Thyroid gland (tissue), 4 donors: ENCODE data around the gene FXYD3. TPM values are rescaled to one million over a fixed set of nuclear protein-coding genes. Genes with fewer than 3 reads are reported as not detected.

Experiments
- DNase-seq, 2 donors: peaks; one replicate each; pipeline ENCODE4 v3.0.0-alpha.2; 2019
- H3K27ac ChIP-seq, 3 donors: fragments of 200-600 bp; sonication (generic); 1 replicate in 2 of 3; 2 replicates in 1 of 3; pipeline ENCODE4 v1.5.1; 2016 to 2019; ENCODE audit warnings: mild to moderate bottlenecking in 1 of 3, moderate library complexity in 1 of 3
- H3K27me3 ChIP-seq: fragments of 200-600 bp; sonication (generic); one replicate; pipeline ENCODE4 v1.5.1; 2019
- H3K36me3 ChIP-seq, 2 donors: fragments of 200-600 bp; sonication (generic); one replicate each; pipeline ENCODE4 v1.5.1; 2016 to 2019
- H3K4me1 ChIP-seq, 2 donors: fragments of 200-600 bp; sonication (generic); one replicate each; pipeline ENCODE4 v1.5.1; 2017 to 2019
- H3K4me3 ChIP-seq, 3 donors: fragments of 200-600 bp; sonication (generic); replicated peaks in 1 of 3; 1 replicate in 2 of 3; 2 replicates in 1 of 3; pipeline ENCODE4 v1.5.1; 2016; ENCODE audit warnings: mild to moderate bottlenecking in 1 of 3
- H3K9me3 ChIP-seq: fragments of 200-600 bp; sonication (generic); one replicate; pipeline ENCODE4 v1.5.1; 2017
- POLR2A ChIP-seq, 2 donors: fragments of 450-650 bp; IDR thresholded peaks; one replicate each; pipeline ENCODE4 v1.6.1; 2017; ENCODE audit warnings: antibody characterized with exemption in 2 of 2, mild to moderate bottlenecking in 2 of 2, moderate library complexity in 1 of 2
- WGBS, 2 donors: methylation state at CpG; one replicate each; pipeline ENCODE4 v1.1.5; 2017; 5-methylcytosine and 5-hydroxymethylcytosine counted together
- intact Hi-C: fragments of 100-400 bp; cut with DNase I; formaldehyde crosslinking; loops from one replicate; pipeline ENCODE4 v1.15.1; 2023
- total RNA-seq, 4 donors: library from RNA; depleted of rRNA; stranded (reverse); fragments of >200 nt; gene quantifications; one replicate each; pipeline ENCODE4 v1.2.3, GENCODE V29; 2016
- TF ChIP-seq, protein P1 (sequence below), 6 experiments: fragments of 200-600 bp in 3 of 6; fragments of 450-650 bp in 3 of 6; sonication (generic) in 3 of 6; IDR thresholded peaks; one replicate each; pipeline ENCODE4 v1.5.1; 2016 to 2019; ENCODE audit warnings: antibody characterized with exemption in 6 of 6, mild to moderate bottlenecking in 2 of 6, inconsistent platforms in 1 of 6, moderate library complexity in 1 of 6

FXYD3 gene
- total RNA-seq, 4 donors from 2014 or later = 1.1 TPM; not detected in 3

DNA sequence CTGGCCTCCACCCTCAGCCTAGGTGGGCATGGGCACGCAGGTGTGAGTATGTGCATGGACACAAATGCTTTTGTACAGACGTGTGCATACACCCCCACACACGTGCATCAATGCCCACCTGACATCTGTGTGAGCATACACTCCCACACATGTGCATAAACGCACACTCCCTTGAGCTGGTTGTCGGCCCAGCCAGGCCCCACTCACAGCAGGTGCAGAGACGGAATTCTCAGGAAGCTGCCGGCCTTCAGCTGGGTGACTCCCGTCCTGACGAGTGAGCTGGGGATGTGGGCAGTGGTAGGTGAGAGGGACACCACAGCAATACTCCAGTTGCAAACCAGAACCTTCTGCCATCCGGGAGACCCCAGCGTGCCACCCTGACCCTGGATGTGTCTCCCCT lies 18.2 kb downstream of the FXYD3 start:
- Histone ChIP-seq H3K27ac (no peak overlapping the region), H3K4me3 (no peak overlapping the region), H3K4me1 (peaks cover 0 to 4% of the 10 kb centered on the region in 2 donors), H3K9me3 (no peaks in the 10 kb centered on the region), H3K27me3 (no peaks in the 10 kb centered on the region), H3K36me3 (no peaks in the 10 kb centered on the region)
- TF ChIP-seq POLR2A (IDR thresholded peaks at IDR 0.05) = no peak
- TF ChIP-seq, protein P1, sequence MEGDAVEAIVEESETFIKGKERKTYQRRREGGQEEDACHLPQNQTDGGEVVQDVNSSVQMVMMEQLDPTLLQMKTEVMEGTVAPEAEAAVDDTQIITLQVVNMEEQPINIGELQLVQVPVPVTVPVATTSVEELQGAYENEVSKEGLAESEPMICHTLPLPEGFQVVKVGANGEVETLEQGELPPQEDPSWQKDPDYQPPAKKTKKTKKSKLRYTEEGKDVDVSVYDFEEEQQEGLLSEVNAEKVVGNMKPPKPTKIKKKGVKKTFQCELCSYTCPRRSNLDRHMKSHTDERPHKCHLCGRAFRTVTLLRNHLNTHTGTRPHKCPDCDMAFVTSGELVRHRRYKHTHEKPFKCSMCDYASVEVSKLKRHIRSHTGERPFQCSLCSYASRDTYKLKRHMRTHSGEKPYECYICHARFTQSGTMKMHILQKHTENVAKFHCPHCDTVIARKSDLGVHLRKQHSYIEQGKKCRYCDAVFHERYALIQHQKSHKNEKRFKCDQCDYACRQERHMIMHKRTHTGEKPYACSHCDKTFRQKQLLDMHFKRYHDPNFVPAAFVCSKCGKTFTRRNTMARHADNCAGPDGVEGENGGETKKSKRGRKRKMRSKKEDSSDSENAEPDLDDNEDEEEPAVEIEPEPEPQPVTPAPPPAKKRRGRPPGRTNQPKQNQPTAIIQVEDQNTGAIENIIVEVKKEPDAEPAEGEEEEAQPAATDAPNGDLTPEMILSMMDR (IDR thresholded peaks at IDR 0.05) = no peak
- intact Hi-C loops = no loop called here
- WGBS, 2 donors = 66 to 69% methylated on average over 10 to 11 of the region's 11 CpGs
- DNase-seq = no peak

DNA sequence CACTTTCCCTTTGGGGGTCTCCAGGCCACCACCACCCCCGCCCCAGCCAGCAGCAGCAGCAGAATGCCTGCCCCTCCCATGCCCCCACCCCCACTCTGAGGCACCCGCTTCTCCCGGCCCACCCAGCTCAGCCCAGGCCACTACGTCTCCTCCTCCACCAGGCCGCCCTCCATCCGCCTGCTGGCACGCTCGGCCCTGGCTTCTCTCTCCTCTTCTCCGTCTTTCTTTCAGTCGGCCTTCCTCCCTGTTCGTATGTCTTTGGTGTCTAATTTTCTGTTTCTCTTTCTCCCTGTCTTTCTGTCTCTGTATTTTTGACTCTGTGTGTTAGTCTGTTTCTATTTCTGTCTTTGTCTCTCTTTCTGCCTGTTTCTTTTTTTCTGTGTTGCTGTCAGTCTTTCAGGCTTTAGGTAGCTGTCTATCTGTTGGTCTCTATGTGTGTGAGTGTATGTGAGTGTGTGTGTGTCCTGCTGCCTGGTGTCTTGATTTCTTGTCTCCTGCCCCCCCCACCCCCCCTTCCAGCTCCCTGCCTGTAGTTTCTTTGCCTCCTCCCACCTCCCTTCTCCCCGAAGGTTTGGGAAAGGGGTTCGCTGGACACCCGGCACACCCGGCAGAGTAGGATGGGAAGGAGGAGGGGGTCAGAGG lies 19.1 kb downstream of the FXYD3 start, which contains the start of gene LGI4:
LGI4 (minus strand) TSS at position 459 of the 642 bp plus-strand sequence; CDS start at position 80, 379 bp downstream.
- Histone ChIP-seq H3K36me3 (no peaks in the 10 kb centered on the region), H3K4me1 (peaks cover 0 to 4% of the 10 kb centered on the region in 2 donors), H3K27ac (peak within 1 kb of the TSS in 2 of 3 donors; percentile 3 to 33), H3K9me3 (no peaks in the 10 kb centered on the region), H3K4me3 (no peak within 1 kb of the TSS), H3K27me3 (no peaks in the 10 kb centered on the region)
- intact Hi-C loops = no loop called here
- TF ChIP-seq, protein P1 (IDR thresholded peaks at IDR 0.05) = no peak
- TF ChIP-seq POLR2A (IDR thresholded peaks at IDR 0.05) = no peak
- no peak for DNase-seq
- 47 to 63% methylated on average over 14 to 15 of the region's 15 CpGs for WGBS, 2 donors

DNA sequence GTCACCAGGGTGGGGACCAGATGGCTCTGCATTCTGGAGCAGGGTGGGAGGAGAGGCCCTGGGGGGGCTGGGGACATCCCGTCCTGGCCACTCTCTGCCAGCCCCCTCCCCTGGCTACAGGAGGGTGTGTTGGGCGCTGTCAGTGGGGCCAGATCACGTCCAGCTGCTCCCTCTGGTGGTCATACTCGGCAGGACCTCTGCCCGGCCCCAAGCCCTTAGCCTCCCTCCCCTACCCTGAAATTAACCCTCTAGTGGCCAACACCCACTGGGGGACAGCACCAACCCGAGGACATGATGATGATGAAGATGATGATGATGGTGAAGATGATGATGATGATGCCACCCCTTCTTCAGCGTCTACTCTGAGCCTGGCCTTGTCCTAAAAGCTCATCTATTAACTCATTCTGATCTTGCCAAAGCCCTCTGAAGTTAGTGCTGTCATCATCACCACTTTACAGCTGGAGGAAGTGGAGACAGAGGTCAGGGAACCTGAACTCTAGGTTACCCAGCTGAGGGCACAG lies 19.8 kb downstream of the FXYD3 start:
- DNase-seq = peak; percentile 43 to 49
- Histone ChIP-seq H3K27ac (peak overlapping the region in 1 of 3 donors; percentile 19), H3K4me1 (peaks cover 0 to 4% of the 10 kb centered on the region in 2 donors), H3K27me3 (no peaks in the 10 kb centered on the region), H3K4me3 (no peak overlapping the region), H3K9me3 (no peaks in the 10 kb centered on the region), H3K36me3 (no peaks in the 10 kb centered on the region)
- intact Hi-C loops = no loop called here
- TF ChIP-seq, protein P1 (IDR thresholded peaks at IDR 0.05) = peak; percentile 42 to 79 (median 68)
- no peak for TF ChIP-seq POLR2A (IDR thresholded peaks at IDR 0.05)
- 0% methylated on average over 2 to 3 of the region's 7 CpGs for WGBS, 2 donors

DNA sequence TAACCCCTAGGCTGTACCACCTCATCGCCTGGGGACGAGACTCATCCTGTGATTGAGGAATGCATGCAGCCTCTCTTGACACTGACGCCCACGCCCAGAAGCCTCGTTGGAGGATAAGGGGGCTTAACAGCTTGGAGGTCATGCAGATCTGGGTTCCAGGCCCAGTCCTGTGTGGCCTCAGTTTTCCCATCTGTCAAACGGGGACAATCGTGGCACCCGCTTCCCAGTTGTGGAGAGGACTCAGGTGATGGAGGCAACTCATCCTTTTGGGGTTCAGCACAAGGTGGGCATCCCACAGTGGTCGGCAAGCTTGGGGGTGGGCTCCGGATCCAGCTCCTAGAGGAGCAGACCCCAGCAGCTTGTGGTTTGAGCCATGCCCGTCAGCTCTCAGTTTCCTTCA lies 20.6 kb downstream of the FXYD3 start:
- Histone ChIP-seq H3K27me3 (no peaks in the 10 kb centered on the region), H3K4me3 (no peak overlapping the region), H3K4me1 (peaks cover 0 to 4% of the 10 kb centered on the region in 2 donors), H3K9me3 (no peaks in the 10 kb centered on the region), H3K36me3 (no peaks in the 10 kb centered on the region), H3K27ac (no peak overlapping the region)
- intact Hi-C loops = no loop called here
- DNase-seq = no peak
- 75 to 89% methylated on average over 8 to 11 of the region's 11 CpGs for WGBS, 2 donors
- TF ChIP-seq, protein P1 (IDR thresholded peaks at IDR 0.05) = no peak

DNA sequence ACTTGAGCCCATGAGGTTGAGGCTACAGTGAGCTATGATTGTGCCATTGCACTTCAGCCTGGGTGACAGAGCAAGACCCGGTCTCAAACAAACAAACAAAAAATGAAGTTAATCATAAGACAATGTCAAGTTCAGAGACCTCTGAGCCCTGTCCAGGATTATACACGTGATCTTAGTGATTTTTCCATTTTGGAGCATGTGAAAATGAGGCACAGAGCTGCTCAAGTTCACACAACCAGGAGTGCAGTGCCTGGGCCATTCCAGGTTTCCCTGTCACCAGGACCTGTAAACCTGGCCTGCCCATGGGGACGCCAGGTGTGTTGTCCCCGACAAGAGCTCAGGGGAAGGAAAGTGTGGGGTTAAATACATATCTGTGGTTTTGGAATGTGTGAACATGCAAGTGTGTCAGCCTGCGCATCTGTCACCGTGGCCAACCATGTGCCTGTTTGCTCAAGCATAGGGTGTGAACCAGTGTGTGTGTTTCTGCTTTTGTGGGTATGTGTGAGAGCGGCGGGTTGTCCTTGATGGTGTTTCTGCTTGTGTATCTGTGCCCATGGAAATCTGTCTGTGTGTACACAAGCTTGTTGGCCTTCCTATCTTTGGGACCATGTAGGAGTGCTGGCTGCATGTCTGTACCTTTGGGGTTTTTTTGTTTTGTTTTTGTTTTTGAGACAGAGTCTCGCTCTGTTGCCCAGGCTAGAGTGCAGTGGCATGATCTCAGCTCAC lies 21.5 kb downstream of the FXYD3 start:
- Histone ChIP-seq H3K9me3 (no peaks in the 10 kb centered on the region), H3K27me3 (no peaks in the 10 kb centered on the region), H3K4me1 (peaks cover 4 to 12% of the 10 kb centered on the region in 2 donors), H3K36me3 (no peaks in the 10 kb centered on the region), H3K4me3 (no peak overlapping the region), H3K27ac (no peak overlapping the region)
- no peak for DNase-seq
- intact Hi-C loops = no loop called here
- no peak for TF ChIP-seq POLR2A (IDR thresholded peaks at IDR 0.05)
- TF ChIP-seq, protein P1 (IDR thresholded peaks at IDR 0.05) = no peak
- WGBS, 2 donors = 65 to 70% methylated on average over 7 to 9 of the region's 9 CpGs
